HUES48 (cell line): ENCODE results near the gene ITGB5.

Experiments
- H3K27ac ChIP-seq: one replicate; pipeline ENCODE4 v1.7.0; 2013; ENCODE audit warnings: low read depth, low read length, inconsistent platforms
- H3K27me3 ChIP-seq: 2 replicates; pipeline ENCODE4 v1.6.1; 2013; ENCODE audit warnings: mild to moderate bottlenecking, low read length; ENCODE audit not compliant: control insufficient read depth, insufficient read depth
- H3K36me3 ChIP-seq: 2 replicates; pipeline ENCODE4 v1.6.1; 2013; ENCODE audit warnings: low read length; ENCODE audit not compliant: control insufficient read depth, insufficient read depth
- H3K4me1 ChIP-seq: 2 replicates; pipeline ENCODE4 v1.6.1; 2013; ENCODE audit warnings: mild to moderate bottlenecking, low read length; ENCODE audit not compliant: control insufficient read depth, insufficient read depth
- H3K4me3 ChIP-seq: 2 replicates; pipeline ENCODE4 v1.5.1; 2013; ENCODE audit warnings: mild to moderate bottlenecking, low read depth, low read length
- H3K9ac ChIP-seq: 2 replicates; pipeline ENCODE4 v1.6.1; 2013; ENCODE audit warnings: mild to moderate bottlenecking, low read depth, low read length, moderate library complexity
- H3K9me3 ChIP-seq: 2 replicates; pipeline ENCODE4 v1.6.1; 2013; ENCODE audit warnings: low read length; ENCODE audit not compliant: control insufficient read depth, insufficient read depth

Gene ITGB5

GRCh38 chr3:124919756-124920155 is 32.6 kb upstream of the ITGB5 start:
- Histone ChIP-seq H3K27me3 (no peaks in the 10 kb centered on the region), H3K4me1 (no peaks in the 10 kb centered on the region), H3K27ac (no peak overlapping the region), H3K9me3 (no peaks in the 10 kb centered on the region), H3K36me3 (no peaks in the 10 kb centered on the region), H3K4me3 (no peak overlapping the region), H3K9ac (no peak overlapping the region)

GRCh38 chr3:124918524-124918923 is 31.4 kb upstream of the ITGB5 start:
- no peaks in the 10 kb centered on the region for H3K36me3 ChIP-seq
- H3K9ac ChIP-seq, result no peak overlapping the region
- no peaks in the 10 kb centered on the region for H3K9me3 ChIP-seq
- H3K27ac ChIP-seq, result no peak overlapping the region
- H3K4me3 ChIP-seq, result no peak overlapping the region
- H3K27me3 ChIP-seq, result no peaks in the 10 kb centered on the region
- H3K4me1 ChIP-seq, result no peaks in the 10 kb centered on the region

GRCh38 chr3:124916837-124917409 is 29.8 kb upstream of the ITGB5 start:
- Histone ChIP-seq H3K36me3 (no peaks in the 10 kb centered on the region), H3K27me3 (no peaks in the 10 kb centered on the region), H3K9me3 (no peaks in the 10 kb centered on the region), H3K4me1 (no peaks in the 10 kb centered on the region), H3K4me3 (no peak overlapping the region), H3K9ac (no peak overlapping the region), H3K27ac (no peak overlapping the region)

- Histone ChIP-seq H3K4me3 (no peak overlapping the region), H3K9me3 (no peaks in the 10 kb centered on the region), H3K27me3 (no peaks in the 10 kb centered on the region), H3K27ac (no peak overlapping the region), H3K9ac (no peak overlapping the region), H3K36me3 (no peaks in the 10 kb centered on the region), H3K4me1 (no peaks in the 10 kb centered on the region)
Measured at GRCh38 chr3:124915254-124915653, 28.1 kb upstream of the ITGB5 start.

GRCh38 chr3:124907957-124908356 is 20.8 kb upstream of the ITGB5 start:
- Histone ChIP-seq H3K36me3 (no peaks in the 10 kb centered on the region), H3K9ac (no peak overlapping the region), H3K4me3 (no peak overlapping the region), H3K27ac (peak overlapping the region; percentile 47), H3K27me3 (no peaks in the 10 kb centered on the region), H3K4me1 (peaks cover 8% of the 10 kb centered on the region; the same call in 1 of the 2 replicates), H3K9me3 (no peaks in the 10 kb centered on the region)

- Histone ChIP-seq H3K4me3 (no peak overlapping the region), H3K4me1 (peaks cover 15% of the 10 kb centered on the region; the same call in 1 of the 2 replicates)
Measured at GRCh38 chr3:124904835-124905492, 17.8 kb upstream of the ITGB5 start.

GRCh38 chr3:124903896-124904834 is 17.0 kb upstream of the ITGB5 start:
- Histone ChIP-seq H3K9ac (no peak overlapping the region), H3K36me3 (no peaks in the 10 kb centered on the region), H3K9me3 (no peaks in the 10 kb centered on the region), H3K4me1 (peaks cover 15% of the 10 kb centered on the region; the same call in 1 of the 2 replicates), H3K27ac (no peak overlapping the region), H3K4me3 (no peak overlapping the region), H3K27me3 (no peaks in the 10 kb centered on the region)

More at GRCh38 chr3:124904835-124905492, 17.8 kb upstream of the ITGB5 start:
- no peak overlapping the region for H3K9ac ChIP-seq
- no peaks in the 10 kb centered on the region for H3K27me3 ChIP-seq
- no peaks in the 10 kb centered on the region for H3K9me3 ChIP-seq
- H3K36me3 ChIP-seq, result no peaks in the 10 kb centered on the region
- H3K27ac ChIP-seq, result no peak overlapping the region

- H3K4me1 ChIP-seq, result 0 out of 2 replicates have a peak, but pooled peaks cover 7% of the 10 kb centered on the region
- H3K27me3 ChIP-seq, result no peaks in the 10 kb centered on the region
- H3K9ac ChIP-seq, result no peak overlapping the region
- H3K27ac ChIP-seq, result no peak overlapping the region
- H3K9me3 ChIP-seq, result no peaks in the 10 kb centered on the region
- no peak overlapping the region for H3K4me3 ChIP-seq
- H3K36me3 ChIP-seq, result no peaks in the 10 kb centered on the region
Measured at GRCh38 chr3:124896824-124897526, 9.8 kb upstream of the ITGB5 start.

GRCh38 chr3:124895756-124896155 is 8.6 kb upstream of the ITGB5 start:
- Histone ChIP-seq H3K9me3 (no peaks in the 10 kb centered on the region), H3K36me3 (no peaks in the 10 kb centered on the region), H3K27me3 (no peaks in the 10 kb centered on the region), H3K4me3 (no peak overlapping the region), H3K9ac (no peak overlapping the region), H3K27ac (no peak overlapping the region), H3K4me1 (0 out of 2 replicates have a peak, but pooled peaks cover 4% of the 10 kb centered on the region)

- Histone ChIP-seq H3K27ac (no peak overlapping the region), H3K9ac (no peak overlapping the region), H3K4me1 (peaks cover 18% of the 10 kb centered on the region)
Measured at GRCh38 chr3:124893526-124893925, 6.4 kb upstream of the ITGB5 start.

More at GRCh38 chr3:124893526-124893925, 6.4 kb upstream of the ITGB5 start:
- Histone ChIP-seq H3K9me3 (no peaks in the 10 kb centered on the region), H3K27me3 (no peaks in the 10 kb centered on the region), H3K4me3 (no peak overlapping the region), H3K36me3 (no peaks in the 10 kb centered on the region)
